H1 (cell line): ENCODE data around the gene OR51G1. TPM values are rescaled to one million over a fixed set of nuclear protein-coding genes. Genes with fewer than 3 reads are reported as not detected.

Experiments
- CTCF ChIA-PET: fragments of 300-600 bp; sonication (Branson Sonifier 250); formaldehyde crosslinking; loops from one replicate; lab custom pipeline; 2021; ENCODE audit not compliant: partially characterized antibody; lab: Charles Lee
- POLR2A ChIA-PET: fragments of 300-600 bp; sonication (Branson Sonifier 250); formaldehyde crosslinking; loops from one replicate; lab custom pipeline; 2021; ENCODE audit warnings: inconsistent platforms; ENCODE audit not compliant: partially characterized antibody; lab: Charles Lee
- DNase-seq, 2 experiments: peaks; one replicate each; pipeline versions ENCODE4 v3.0.0 to v3.0.0-alpha.2; 2010 to 2022; ENCODE audit warnings: low spot score in 2 of 2, low read depth in 1 of 2, mixed read lengths in 1 of 2
- FAIRE-seq: peaks from 2 replicates; lab custom pipeline; 2011; peaks lifted over from hg19 to GRCh38; lab: Jason Lieb, UNC
- H2AFZ ChIP-seq: 2 replicates; pipeline ENCODE4 v1.8.1; 2012; ENCODE audit warnings: low read length, inconsistent platforms
- H2AK5ac ChIP-seq: 2 replicates; pipeline ENCODE4 v1.6.1; 2013; ENCODE audit warnings: low read depth, low read length
- H2BK120ac ChIP-seq: replicated peaks from 2 replicates; pipeline ENCODE3; 2013; ENCODE audit warnings: low read depth, low read length, inconsistent platforms
- H2BK12ac ChIP-seq: 2 replicates; pipeline ENCODE4 v1.6.1; 2013; ENCODE audit warnings: low read depth, low read length
- H2BK15ac ChIP-seq: 2 replicates; pipeline ENCODE4 v1.6.1; 2013; ENCODE audit warnings: low read length
- H2BK20ac ChIP-seq: 2 replicates; pipeline ENCODE4 v1.6.1; 2013; ENCODE audit warnings: low read length
- H2BK5ac ChIP-seq: 2 replicates; pipeline ENCODE4 v1.6.1; 2013; ENCODE audit warnings: low read depth, low read length
- H3K14ac ChIP-seq: 2 replicates; pipeline ENCODE4 v1.6.1; 2013; ENCODE audit warnings: inconsistent platforms; ENCODE audit not compliant: insufficient read length
- H3K18ac ChIP-seq: 2 replicates; pipeline ENCODE4 v1.6.1; 2013; ENCODE audit warnings: low read length; ENCODE audit errors: extremely low read depth
- H3K23ac ChIP-seq: 2 replicates; pipeline ENCODE4 v1.6.1; 2013; ENCODE audit warnings: inconsistent platforms; ENCODE audit not compliant: insufficient read length
- H3K23me2 ChIP-seq: 2 replicates; pipeline ENCODE4 v1.6.1; 2013; ENCODE audit warnings: low read depth, low read length
- H3K27ac ChIP-seq: 2 replicates; pipeline ENCODE4 v1.6.1; 2011; ENCODE audit warnings: low read depth, low read length, inconsistent platforms
- H3K27me3 ChIP-seq, 4 experiments: replicated peaks in 1 of 4; 1 replicate in 1 of 4; 2 replicates in 3 of 4; pipeline versions ENCODE4 v1.6.1 to v1.8.1; 2011 to 2013; ENCODE audit warnings: low read length in 3 of 4, mild to moderate bottlenecking in 3 of 4, inconsistent platforms in 2 of 4, mixed read lengths in 2 of 4, moderate library complexity in 1 of 4; ENCODE audit not compliant: control insufficient read depth in 3 of 4, insufficient read depth in 3 of 4; ENCODE audit errors: extremely low read depth in 1 of 4
- H3K36me3 ChIP-seq, 4 experiments: 2 replicates each; pipeline versions ENCODE4 v1.6.1 to v1.8.1; 2011 to 2013; ENCODE audit warnings: mild to moderate bottlenecking in 4 of 4, low read length in 3 of 4, moderate library complexity in 2 of 4, control low read depth in 1 of 4, inconsistent platforms in 1 of 4; ENCODE audit not compliant: insufficient read depth in 4 of 4, control insufficient read depth in 2 of 4
- H3K4ac ChIP-seq: replicated peaks from 2 replicates; pipeline ENCODE3; 2013; ENCODE audit warnings: low read length, low read depth, mixed read lengths, inconsistent platforms; ENCODE audit not compliant: insufficient read length
- H3K4me1 ChIP-seq, 4 experiments: replicated peaks in 1 of 4; 1 replicate in 1 of 4; 2 replicates in 3 of 4; pipeline versions ENCODE4 v1.6.1 to v1.8.1; 2011 to 2013; ENCODE audit warnings: low read length in 3 of 4, inconsistent platforms in 2 of 4, mixed read lengths in 1 of 4; ENCODE audit not compliant: insufficient read depth in 4 of 4, control insufficient read depth in 3 of 4
- H3K4me2 ChIP-seq, 2 experiments: 2 replicates each; pipeline versions ENCODE4 v1.6.1 to v1.8.1; 2011 to 2013; ENCODE audit warnings: low read depth in 2 of 2, low read length in 2 of 2, control low read depth in 1 of 2, inconsistent platforms in 1 of 2, mild to moderate bottlenecking in 1 of 2; ENCODE audit not compliant: insufficient read depth in 1 of 2
- H3K4me3 ChIP-seq, 4 experiments: fragments of 200-600, 300-600 bp in 1 of 4; sonication (generic), shearing (Covaris generic), sonication (Bioruptor Twin) in 1 of 4; 2 replicates each; pipeline versions ENCODE4 v1.5.1 to v1.8.1; 2011 to 2016; ENCODE audit warnings: low read length in 4 of 4, low read depth in 3 of 4, control low read depth in 2 of 4, inconsistent platforms in 2 of 4, mild to moderate bottlenecking in 2 of 4, mixed read lengths in 1 of 4, moderate library complexity in 1 of 4; ENCODE audit not compliant: insufficient read depth in 2 of 4; ENCODE audit errors: extremely low read depth in 1 of 4
- H3K56ac ChIP-seq: replicated peaks from 2 replicates; pipeline ENCODE3; 2013; ENCODE audit warnings: low read depth, mild to moderate bottlenecking, mixed read lengths, low read length, inconsistent platforms; ENCODE audit not compliant: insufficient read length
- H3K79me1 ChIP-seq: 2 replicates; pipeline ENCODE4 v1.6.1; 2013; ENCODE audit warnings: low read depth, low read length, control low read depth
- H3K79me2 ChIP-seq, 2 experiments: 2 replicates each; pipeline versions ENCODE4 v1.6.1 to v1.8.1; 2012 to 2013; ENCODE audit warnings: low read length in 2 of 2, mild to moderate bottlenecking in 2 of 2, inconsistent platforms in 1 of 2; ENCODE audit not compliant: insufficient read depth in 2 of 2, control insufficient read depth in 1 of 2
- H3K9ac ChIP-seq, 4 experiments: replicated peaks in 1 of 4; 1 replicate in 1 of 4; 2 replicates in 3 of 4; pipeline versions ENCODE4 v1.6.1 to v1.8.1; 2011 to 2013; ENCODE audit warnings: low read depth in 3 of 4, low read length in 3 of 4, control low read depth in 2 of 4, mild to moderate bottlenecking in 2 of 4, moderate library complexity in 2 of 4, inconsistent platforms in 1 of 4; ENCODE audit errors: extremely low read depth in 1 of 4
- H3K9me3 ChIP-seq, 2 experiments: 2 replicates each; pipeline versions ENCODE4 v1.6.1 to v1.8.1; 2012 to 2013; ENCODE audit warnings: mild to moderate bottlenecking in 2 of 2, moderate library complexity in 2 of 2, control low read depth in 1 of 2, inconsistent platforms in 1 of 2, low read depth in 1 of 2, low read length in 1 of 2, mixed read lengths in 1 of 2; ENCODE audit not compliant: insufficient read depth in 2 of 2
- H4K20me1 ChIP-seq, 2 experiments: replicated peaks in 1 of 2; 2 replicates each; pipeline versions ENCODE3 to v1.8.1; 2011 to 2013; ENCODE audit warnings: inconsistent platforms in 2 of 2, low read length in 2 of 2, mild to moderate bottlenecking in 1 of 2; ENCODE audit not compliant: insufficient read depth in 2 of 2, control insufficient read depth in 1 of 2
- H4K5ac ChIP-seq: 2 replicates; pipeline ENCODE4 v1.6.1; 2013; ENCODE audit warnings: low read length, low read depth, mixed read lengths, inconsistent platforms; ENCODE audit not compliant: insufficient read length
- H4K8ac ChIP-seq: 2 replicates; pipeline ENCODE4 v1.8.0; 2013; ENCODE audit warnings: mild to moderate bottlenecking, moderate library complexity, low read length, inconsistent platforms; ENCODE audit not compliant: insufficient read depth; ENCODE audit errors: extremely low read depth
- H4K91ac ChIP-seq: replicated peaks from 2 replicates; pipeline ENCODE3; 2013; ENCODE audit warnings: low read length, mixed read lengths, inconsistent platforms; ENCODE audit not compliant: insufficient read length
- ASH2L ChIP-seq: fragments of 200-600, 300-600 bp; sonication (generic); IDR thresholded peaks from one replicate; pipeline ENCODE4 v1.7.1; 2017; ENCODE audit warnings: low read length
- CBX8 ChIP-seq: fragments of 300-800, 300-1000 bp; sonication (generic); IDR thresholded peaks from 2 replicates; pipeline ENCODE4 v1.7.1; 2016; ENCODE audit warnings: low read depth, low read length, borderline replicate concordance
- CEBPB ChIP-seq: IDR thresholded peaks from 2 replicates; pipeline ENCODE4 v1.6.1; 2012; ENCODE audit warnings: low read depth, low read length
- CREB1 ChIP-seq: IDR thresholded peaks from 2 replicates; pipeline ENCODE4 v1.6.1; 2012; ENCODE audit warnings: inconsistent platforms
- EGR1 ChIP-seq: IDR thresholded peaks from 2 replicates; pipeline ENCODE4 v1.6.1; 2011; ENCODE audit warnings: low read depth, low read length, borderline replicate concordance
- JUN ChIP-seq: IDR thresholded peaks from 2 replicates; pipeline ENCODE4 v1.6.1; 2011; ENCODE audit warnings: low read depth, mild to moderate bottlenecking, improper control_type of control experiment, low read length
- RFX5 ChIP-seq: IDR thresholded peaks from 2 replicates; pipeline ENCODE4 v1.6.1; 2011; ENCODE audit warnings: low read depth, low read length, improper control_type of control experiment, borderline replicate concordance
- SAP30 ChIP-seq: fragments of 300-600 bp; sonication (generic); IDR thresholded peaks from 2 replicates; pipeline ENCODE4 v1.7.1; 2012; ENCODE audit warnings: low read length, moderate library complexity, mild to moderate bottlenecking, inconsistent platforms; ENCODE audit not compliant: insufficient read depth, insufficient replicate concordance
- SIRT6 ChIP-seq: IDR thresholded peaks from one replicate; pipeline ENCODE4 v1.7.1; 2012; ENCODE audit warnings: low read length, inconsistent platforms
- SIX5 ChIP-seq: IDR thresholded peaks from 2 replicates; pipeline ENCODE4 v1.6.1; 2011; ENCODE audit warnings: mild to moderate bottlenecking, low read depth, low read length
- SP1 ChIP-seq: IDR thresholded peaks from 2 replicates; pipeline ENCODE4 v1.6.1; 2011; ENCODE audit warnings: low read depth, low read length
- SP4 ChIP-seq: IDR thresholded peaks from 2 replicates; pipeline ENCODE4 v1.6.1; 2012; ENCODE audit warnings: low read length, inconsistent platforms
- YY1 ChIP-seq: IDR thresholded peaks from 2 replicates; pipeline ENCODE4 v1.6.1; 2011; ENCODE audit warnings: low read depth, mild to moderate bottlenecking, low read length
- WGBS, 2 experiments: shearing (Covaris generic) in 1 of 2; methylation state at CpG; one replicate each; pipeline versions ENCODE4 v1.1.6 to v1.1.7; 2013 to 2015; ENCODE audit warnings: low lambda C conversion rate in 2 of 2, mixed read lengths in 2 of 2, inconsistent platforms in 1 of 2, low coverage in 1 of 2, missing lambda C conversion rate in 1 of 2; ENCODE audit not compliant: insufficient replicate concordance in 2 of 2, insufficient coverage in 1 of 2, insufficient read length in 1 of 2; ENCODE audit errors: extremely low coverage in 1 of 2, missing lambda C conversion rate in 1 of 2; 5-methylcytosine and 5-hydroxymethylcytosine counted together
- polyA plus RNA-seq, 7 experiments: library from polyadenylated mRNA; depleted of rRNA in 3 of 7; stranded (reverse) in 5 of 7; unstranded in 2 of 7; fragments of >200 nt in 5 of 7; fragments of 200-250 nt in 2 of 7; gene quantifications; 1 replicate in 5 of 7; 2 replicates in 1 of 7; 4 replicates in 1 of 7; pipeline versions ENCODE4 v1.2.1 to v1.2.3, GENCODE V29; 2011 to 2013; ENCODE audit warnings: missing spikeins in 2 of 7, mixed read lengths in 2 of 7
- total RNA-seq: library from RNA; stranded (reverse); fragmentation: NEBNext Ultra II Directional; extraction: Animal tissue kit (Norgen Biotek cat#: 25700); gene quantifications from 2 replicates; pipeline ENCODE4 v1.2.1, GENCODE V29; 2021
- TF ChIP-seq, protein P1 (sequence below): IDR thresholded peaks from 2 replicates; pipeline ENCODE4 v1.6.1; 2012; ENCODE audit warnings: low read length, inconsistent platforms

OR51G1 gene
- total and polyA plus RNA-seq, 2 of the 8 experiments (the other 6 are each of a cell fraction or from before 2014, with no cell fraction given), result not detected

DNA sequence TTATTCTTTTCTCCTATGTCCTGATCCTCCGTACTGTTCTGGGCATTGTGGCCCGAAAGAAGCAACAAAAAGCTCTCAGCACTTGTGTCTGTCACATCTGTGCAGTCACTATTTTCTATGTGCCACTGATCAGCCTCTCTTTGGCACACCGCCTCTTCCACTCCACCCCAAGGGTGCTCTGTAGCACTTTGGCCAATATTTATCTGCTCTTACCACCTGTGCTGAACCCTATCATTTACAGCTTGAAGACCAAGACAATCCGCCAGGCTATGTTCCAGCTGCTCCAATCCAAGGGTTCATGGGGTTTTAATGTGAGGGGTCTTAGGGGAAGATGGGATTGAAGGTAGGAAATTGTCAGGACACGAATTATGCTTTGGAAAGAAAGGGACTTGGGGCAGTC, 41.6 kb downstream of the OR51G1 start:
- no peaks in the 10 kb centered on the region for H3K79me2 ChIP-seq
- DNase-seq (no peak), FAIRE-seq (no peak)
- H4K5ac ChIP-seq, result no peak overlapping the region
- no peak overlapping the region for H3K9ac ChIP-seq
- H2BK120ac ChIP-seq, result no peak overlapping the region
- no peaks in the 10 kb centered on the region for H3K79me1 ChIP-seq
- H3K23me2 ChIP-seq, result no peaks in the 10 kb centered on the region
- ChIA-PET CTCF (interaction anchor here (1.4 to 1.5 kb wide), 2 partner anchors 10 to 246 kb away, joined by 3 to 4 read pairs; partner anchors contain the start of gene OR51D1), POLR2A (no interaction called here)
- no peak overlapping the region for H2BK12ac ChIP-seq
- no peak overlapping the region for H3K4me3 ChIP-seq
- no peak overlapping the region for H3K18ac ChIP-seq
- H3K9me3 ChIP-seq, result no peaks in the 10 kb centered on the region
- no peaks in the 10 kb centered on the region for H3K4me1 ChIP-seq
- H3K56ac ChIP-seq, result no peak overlapping the region
- H3K4me2 ChIP-seq, result no peak overlapping the region
- H2BK5ac ChIP-seq, result no peak overlapping the region
- H3K27me3 ChIP-seq, result no peaks in the 10 kb centered on the region
- H4K91ac ChIP-seq, result no peak overlapping the region
- no peak overlapping the region for H3K23ac ChIP-seq
- H3K14ac ChIP-seq, result no peak overlapping the region
- H4K20me1 ChIP-seq, result no peaks in the 10 kb centered on the region
- no peak overlapping the region for H2AFZ ChIP-seq
- H2BK20ac ChIP-seq, result no peak overlapping the region
- H3K4ac ChIP-seq, result no peak overlapping the region
- H3K36me3 ChIP-seq, result no peaks in the 10 kb centered on the region
- no peak overlapping the region for H3K27ac ChIP-seq
- H2BK15ac ChIP-seq, result no peak overlapping the region
- H2AK5ac ChIP-seq, result no peak overlapping the region
- 94% methylated on average over 5 of the region's 5 CpGs; no CpG with 5 or more reads in 1 of the 2 experiments for WGBS, 2 experiments
- no peak overlapping the region for H4K8ac ChIP-seq
- TF ChIP-seq SP4 (no peak), CBX8 (no peak), SAP30 (no peak), SIRT6 (no peak), ASH2L (no peak), EGR1 (no peak), CREB1 (no peak), RFX5 (no peak), CEBPB (no peak), YY1 (no peak), JUN (no peak), SP1 (no peak), SIX5 (no peak)
- TF ChIP-seq, protein P1, sequence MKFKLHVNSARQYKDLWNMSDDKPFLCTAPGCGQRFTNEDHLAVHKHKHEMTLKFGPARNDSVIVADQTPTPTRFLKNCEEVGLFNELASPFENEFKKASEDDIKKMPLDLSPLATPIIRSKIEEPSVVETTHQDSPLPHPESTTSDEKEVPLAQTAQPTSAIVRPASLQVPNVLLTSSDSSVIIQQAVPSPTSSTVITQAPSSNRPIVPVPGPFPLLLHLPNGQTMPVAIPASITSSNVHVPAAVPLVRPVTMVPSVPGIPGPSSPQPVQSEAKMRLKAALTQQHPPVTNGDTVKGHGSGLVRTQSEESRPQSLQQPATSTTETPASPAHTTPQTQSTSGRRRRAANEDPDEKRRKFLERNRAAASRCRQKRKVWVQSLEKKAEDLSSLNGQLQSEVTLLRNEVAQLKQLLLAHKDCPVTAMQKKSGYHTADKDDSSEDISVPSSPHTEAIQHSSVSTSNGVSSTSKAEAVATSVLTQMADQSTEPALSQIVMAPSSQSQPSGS, result no peak
